Measurements from ENCODE around the gene FASTKD3.
"Not testable (repeated sequence)": the region's sequence is repeated elsewhere in the genome, so short reads cannot be mapped to it uniquely, and the experiment has no call there.

The FASTKD3 gene, protein sequence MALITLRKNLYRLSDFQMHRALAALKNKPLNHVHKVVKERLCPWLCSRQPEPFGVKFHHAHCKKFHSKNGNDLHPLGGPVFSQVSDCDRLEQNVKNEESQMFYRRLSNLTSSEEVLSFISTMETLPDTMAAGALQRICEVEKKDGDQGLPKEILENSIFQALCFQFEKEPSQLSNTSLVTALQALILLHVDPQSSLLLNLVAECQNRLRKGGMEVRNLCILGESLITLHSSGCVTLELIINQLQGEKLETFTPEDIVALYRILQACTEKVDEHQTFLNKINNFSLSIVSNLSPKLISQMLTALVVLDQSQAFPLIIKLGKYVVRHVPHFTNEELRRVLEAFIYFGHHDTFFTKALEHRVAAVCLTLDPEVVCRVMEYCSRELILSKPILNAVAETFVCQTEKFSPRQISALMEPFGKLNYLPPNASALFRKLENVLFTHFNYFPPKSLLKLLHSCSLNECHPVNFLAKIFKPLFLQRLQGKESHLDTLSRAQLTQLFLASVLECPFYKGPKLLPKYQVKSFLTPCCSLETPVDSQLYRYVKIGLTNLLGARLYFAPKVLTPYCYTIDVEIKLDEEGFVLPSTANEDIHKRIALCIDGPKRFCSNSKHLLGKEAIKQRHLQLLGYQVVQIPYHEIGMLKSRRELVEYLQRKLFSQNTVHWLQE

DNA sequence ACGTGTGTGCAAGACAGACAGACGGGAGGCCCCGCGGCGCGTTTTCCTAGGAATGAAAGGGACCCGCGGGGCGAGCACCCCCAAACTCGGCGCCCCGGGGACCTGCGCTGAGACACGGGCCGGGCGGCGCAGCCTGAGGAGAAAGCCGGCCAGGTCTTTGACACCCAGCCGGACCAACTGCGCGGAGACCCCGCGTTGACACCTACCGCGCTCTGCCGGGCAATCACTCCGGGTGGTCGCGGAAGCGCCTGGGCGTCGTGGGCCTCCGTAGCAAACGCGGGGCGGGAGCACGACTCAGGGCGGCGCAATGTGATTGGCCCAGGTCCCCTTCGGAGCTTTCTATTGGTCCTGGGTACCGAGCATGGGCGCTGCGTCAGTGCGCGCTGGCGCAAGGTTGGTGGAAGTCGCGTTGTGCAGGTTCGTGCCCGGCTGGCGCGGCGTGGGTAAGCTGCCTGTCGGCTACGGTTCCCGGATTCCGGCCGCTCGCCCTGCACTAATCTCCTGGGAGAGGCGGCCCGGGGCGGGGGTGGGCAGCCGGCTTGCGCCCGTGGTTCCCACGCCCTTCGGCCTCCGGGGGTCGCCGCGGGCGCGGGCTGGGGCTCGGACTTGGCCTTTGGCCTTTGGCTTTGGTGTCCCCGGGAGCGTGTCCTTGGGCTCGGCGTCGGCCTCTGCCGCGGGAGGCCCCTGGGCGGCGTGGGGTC, at the start of gene FASTKD3, which contains the start of gene MTRR:
Gene FASTKD3, minus strand, starts transcription at position 259 of the 701 bp plus-strand sequence. CDS start 948 bp downstream, outside the sequence.
Gene MTRR, plus strand, starts transcription at position 376 of the 701 bp plus-strand sequence. CDS start 1,647 bp downstream, outside the sequence.
- peak; percentile 85 for DNase-seq (ENCODE audit: low read depth)

DNA sequence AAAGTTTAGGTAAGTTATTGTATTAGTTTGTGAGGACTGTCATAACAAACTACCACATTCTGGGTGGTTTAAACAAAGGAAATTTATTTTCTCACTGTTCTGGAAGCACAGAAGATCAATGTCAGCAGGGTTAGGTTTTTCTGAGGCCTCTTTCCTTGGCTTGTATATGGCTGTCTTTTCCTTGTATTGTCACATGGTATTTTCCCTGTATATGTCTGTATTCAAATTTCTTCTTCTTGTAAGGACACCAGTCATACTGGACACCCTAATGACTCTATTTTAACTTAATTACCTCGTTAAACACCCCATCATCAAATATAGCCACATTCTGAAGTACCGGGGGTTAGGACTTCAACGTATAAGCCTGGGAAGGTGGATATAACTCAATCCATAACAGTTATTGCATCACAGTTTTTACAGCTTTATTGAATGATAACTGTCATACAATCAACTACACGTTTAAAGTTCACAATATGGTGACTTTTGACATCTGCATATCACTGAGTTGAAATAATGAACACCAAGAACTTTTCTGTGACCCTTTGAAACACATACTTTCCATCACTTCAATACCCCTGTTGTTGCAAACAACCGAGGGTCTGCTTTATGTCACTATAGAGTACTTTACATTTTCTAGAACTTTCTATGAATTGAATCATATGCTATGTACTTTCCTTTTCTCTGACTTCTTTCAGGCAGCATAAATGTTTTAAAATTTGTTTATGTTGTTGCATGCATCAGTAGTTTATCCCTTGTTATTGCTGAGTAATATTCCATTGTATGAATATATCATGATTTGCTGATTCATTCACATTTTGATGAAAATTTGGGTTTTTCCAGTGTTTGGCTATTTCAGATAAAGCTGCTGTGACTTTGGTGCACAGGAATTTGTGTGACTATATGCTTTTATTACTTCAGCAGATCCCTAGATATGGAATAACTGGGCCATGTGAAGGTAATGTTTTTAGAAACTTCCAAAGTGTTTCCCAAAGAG, 48.6 kb upstream of the FASTKD3 start:
- DNase-seq (ENCODE audit: low read depth), result no peak

DNA sequence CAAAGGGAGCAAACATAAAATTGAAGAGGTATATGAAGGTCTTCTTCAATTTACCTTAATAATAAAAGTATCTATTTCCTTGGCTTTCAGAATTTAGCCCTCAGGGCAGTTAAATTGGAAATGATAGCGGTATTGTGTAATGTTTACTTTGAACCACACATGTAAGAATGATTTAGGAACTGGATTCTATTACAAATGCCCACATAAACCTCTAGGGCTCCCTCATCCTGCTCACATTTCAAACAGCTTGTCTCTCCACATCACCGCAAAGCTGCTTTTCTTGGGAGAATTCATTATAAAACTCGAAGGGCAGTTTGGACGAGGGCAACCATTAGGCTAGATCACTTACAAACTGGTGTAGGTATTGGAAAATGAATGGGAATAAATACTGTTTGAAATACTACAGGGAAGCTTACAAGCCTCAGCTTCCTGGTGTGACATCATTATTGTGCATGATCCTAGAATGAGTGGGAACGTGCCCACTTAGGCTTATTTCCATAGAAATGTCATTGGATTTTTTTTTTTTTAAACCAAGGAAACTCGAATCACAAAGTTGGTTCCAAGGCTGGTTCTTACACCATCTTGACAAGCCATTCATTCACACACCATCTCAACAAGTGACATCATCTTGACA, 47.5 kb upstream of the FASTKD3 start:
- no peak for DNase-seq (ENCODE audit: low read depth)

DNA sequence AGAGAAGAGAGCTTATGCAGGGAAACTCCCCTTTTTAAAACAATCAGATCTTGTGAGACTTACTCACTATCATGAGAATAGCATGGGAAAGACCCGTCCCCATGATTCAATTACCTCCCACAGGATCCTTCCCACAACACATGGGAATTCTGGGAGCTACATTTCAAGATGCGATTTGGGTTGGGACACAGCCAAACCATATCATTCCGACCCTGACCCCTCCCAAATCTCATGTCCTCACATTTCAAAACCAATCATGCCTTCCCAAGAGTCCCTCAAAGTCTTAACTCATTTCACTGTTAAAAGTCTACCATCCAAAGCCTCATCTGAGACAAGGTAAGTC, 42.6 kb upstream of the FASTKD3 start:
- not testable (repeated sequence) for DNase-seq (ENCODE audit: low read depth)

DNA sequence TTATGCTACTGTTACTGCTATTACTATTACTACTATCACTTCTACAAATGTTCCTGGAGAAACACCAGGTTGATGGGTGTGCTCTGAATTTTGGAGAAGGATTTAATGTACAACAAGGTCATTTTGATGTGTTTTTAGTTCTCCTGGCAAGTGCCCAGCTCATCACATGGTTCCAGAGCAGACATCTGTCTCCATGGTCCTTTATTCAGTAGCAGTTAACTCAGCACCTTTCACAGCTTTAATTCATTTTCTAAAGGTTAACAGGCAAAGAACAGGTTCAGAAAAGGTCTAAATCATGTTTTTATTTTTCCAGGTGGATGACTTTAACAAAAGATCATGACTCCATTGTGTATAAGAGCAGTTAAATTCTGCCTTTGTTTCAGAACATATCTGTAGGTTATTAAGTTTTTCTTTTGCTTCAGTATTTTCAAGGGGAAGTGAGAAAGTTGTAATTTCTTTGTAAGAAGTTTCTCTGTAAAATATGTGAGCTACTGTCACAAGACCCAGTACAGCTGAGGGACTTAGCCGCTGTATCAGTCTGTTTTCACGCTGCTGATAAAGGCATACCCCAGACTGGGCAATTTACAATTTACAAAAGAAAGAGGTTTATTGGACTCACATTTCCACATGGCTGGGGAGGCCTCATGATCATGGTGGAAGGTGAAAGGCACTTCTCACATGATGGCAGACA, 42.1 kb upstream of the FASTKD3 start:
- DNase-seq (ENCODE audit: low read depth), result no peak

DNA sequence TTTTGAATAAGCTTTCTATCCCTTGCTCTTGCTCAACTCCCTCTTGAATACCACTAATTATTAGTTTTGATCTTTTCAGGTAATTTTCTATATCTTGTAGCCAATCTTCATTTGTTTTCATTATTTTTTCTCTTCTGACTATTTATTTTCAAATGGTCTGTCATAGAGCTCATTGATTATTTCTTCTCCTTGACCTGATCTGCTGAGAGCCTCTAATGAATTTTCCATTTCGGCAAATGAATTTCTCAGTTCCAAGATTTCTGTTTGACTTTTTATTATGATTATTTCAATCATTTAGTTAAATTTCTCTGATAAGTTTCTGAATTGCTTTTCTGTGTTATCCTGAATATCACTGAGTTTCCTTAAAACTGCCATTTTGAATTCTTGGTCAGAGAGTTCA, 39.5 kb upstream of the FASTKD3 start:
- DNase-seq (ENCODE audit: low read depth), result no peak

DNA sequence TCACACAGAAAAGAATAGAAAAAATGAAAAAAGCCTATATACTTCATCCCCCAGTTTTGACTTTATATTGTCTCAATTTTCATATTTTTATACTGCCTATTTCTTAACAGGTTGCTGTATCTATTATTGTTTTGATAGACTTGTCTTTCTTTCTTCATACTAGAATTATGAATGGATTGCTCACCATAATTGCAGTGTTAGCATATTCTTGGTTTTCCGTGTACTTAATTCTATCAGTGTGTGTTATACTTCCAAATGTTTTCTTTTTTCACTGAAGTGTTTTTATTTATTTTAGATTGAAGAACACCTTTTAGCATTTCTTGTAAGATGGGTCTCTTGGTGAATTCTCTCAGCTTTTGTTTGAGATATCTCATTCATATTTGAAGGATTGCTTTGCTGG, 38.8 kb upstream of the FASTKD3 start:
- DNase-seq (ENCODE audit: low read depth), result no peak

DNA sequence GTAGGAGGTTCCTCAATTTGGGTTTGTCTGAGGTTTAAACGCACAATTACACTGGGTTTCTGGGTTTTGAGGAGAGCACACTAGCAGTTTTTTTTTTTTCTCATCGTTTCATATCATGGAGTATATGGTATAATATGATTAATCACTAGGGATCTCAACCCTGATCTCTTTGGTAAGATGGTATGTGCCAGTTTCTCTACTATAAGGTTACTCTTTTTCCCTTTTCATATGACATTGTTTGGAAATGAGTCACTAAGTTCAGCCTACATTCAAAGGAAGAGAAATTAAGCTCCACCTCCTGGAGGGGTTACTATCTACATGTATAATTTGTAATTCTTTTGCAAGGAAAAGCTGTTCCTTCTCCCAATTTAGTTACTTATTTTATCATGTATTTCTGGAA, 35.3 kb upstream of the FASTKD3 start:
- DNase-seq (ENCODE audit: low read depth), result no peak

DNA sequence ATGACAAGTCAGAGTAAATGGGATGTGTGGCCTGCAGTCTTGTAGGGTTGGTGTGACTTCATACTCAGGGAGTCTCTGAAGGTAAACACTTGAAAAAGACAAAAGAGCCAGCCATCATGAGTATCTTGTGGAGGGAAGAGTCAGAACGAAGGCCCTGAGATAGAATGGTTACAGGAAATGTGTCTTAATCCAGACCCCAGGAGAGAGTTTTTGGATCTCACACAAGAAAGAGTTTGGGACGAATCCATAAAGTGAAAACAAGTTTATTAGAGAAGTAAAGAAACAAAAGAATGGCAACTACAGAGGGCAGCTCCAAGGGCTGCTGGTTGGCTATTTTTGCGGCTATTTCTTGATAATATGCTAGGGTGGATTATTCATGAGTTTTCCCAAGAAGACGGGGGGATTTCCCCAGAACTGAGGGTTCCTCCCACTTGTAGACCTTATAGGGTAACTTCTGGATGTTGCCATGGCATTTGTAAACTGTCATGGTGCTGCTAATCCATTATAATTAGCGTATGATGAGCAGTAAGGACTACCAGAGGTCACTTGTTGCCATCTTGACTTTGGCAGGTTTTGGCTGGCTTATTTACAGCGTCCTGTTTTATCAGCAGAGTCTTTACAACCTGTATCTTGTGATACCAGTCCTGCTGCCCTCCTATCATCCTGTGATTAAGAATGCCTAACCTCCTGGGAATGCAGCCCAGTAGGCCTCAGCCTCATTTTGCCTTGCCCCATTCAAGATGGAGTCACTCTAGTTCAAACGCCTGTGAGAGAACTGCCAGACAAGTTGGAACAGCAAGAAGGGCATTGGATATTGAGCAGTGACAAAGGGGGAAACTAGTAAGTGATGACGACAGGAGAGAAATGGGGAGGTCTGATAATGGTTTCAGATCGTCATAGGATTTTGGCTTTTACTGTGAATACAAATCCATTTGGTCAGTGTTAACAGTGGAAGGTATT, 34.1 kb upstream of the FASTKD3 start:
- DNase-seq (ENCODE audit: low read depth), result no peak

DNA sequence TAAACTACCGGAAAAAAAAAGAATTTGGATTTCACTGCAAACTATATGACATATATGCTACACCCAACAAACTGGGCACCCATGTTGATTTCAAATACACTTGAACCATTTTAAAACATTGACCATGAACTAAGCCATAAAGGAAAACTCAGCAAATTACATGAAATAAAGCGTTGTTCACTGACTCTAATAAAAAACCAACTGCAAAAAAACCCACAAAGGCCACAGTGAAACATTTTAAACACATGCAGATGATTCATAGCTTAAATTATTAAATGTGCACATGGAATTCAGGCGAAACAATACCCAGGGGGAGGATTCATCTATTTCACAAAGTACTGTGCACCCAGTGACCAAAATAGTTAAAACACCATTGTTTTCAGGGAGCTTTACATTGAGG, 33.4 kb upstream of the FASTKD3 start:
- DNase-seq (ENCODE audit: low read depth), result no peak

DNA sequence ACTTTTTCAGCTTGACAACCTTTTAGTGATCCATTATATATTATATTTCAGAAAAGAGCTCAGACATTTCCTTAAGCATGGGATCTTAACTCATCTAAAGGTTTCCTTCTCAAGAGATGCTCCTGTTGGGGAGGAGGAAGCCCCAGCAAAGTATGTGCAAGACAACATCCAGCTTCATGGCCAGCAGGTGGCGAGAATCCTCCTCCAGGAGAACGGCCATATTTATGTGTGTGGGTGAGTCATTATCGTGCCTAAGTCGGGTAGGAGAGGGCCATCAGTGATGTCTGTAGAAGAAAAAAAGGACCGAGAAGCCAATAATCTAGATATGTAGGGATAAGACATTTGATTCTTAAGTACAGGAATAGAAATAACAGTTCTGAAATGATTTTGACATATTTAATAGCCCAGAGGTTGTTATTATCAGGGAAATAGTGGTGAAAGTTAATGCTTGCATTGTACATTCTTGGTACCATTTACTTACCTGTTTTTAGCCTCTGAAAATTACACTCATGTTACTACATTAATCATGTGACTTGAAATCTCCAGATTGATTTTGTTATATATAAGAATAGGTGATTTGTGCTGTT, 28.3 kb upstream of the FASTKD3 start:
- peak; percentile 14 for DNase-seq (ENCODE audit: low read depth)

DNA sequence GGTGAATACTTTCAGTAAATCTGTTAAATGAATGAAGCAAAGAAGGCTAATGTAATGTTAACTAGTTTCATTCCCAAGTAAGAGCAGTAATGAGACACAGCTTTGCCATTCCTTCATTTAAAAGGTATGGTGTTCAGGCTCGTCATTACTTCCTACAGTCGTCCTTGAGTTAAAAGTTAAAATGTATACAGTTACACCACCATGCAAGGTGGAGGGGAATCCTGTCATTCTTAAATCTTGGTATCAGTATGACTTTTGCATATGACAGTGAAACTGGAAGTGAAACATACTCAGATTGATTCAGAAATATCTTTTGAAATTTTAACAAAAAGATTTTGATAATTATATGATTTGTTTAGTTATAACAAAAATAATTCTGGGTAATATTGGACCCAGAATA, 26.0 kb upstream of the FASTKD3 start:
- DNase-seq (ENCODE audit: low read depth), result no peak

DNA sequence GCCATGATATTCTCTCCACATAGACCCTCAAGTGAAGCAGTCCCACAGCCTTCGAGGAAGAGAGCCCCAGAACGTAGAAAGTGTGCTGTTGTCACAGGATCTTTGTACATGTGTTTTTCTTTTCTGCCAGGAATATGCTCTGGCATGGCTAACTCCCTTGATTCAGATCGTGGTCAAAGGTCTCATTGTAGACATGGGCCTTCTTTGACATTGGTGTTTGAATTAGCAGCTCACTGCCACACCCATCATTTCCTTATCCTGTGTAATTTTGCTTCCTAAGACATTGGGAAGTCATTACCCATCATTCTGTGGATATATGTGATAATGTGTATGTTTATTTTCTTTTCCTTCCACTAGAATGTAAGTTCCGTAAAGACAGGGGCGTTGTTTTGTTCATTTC, 25.6 kb upstream of the FASTKD3 start:
- DNase-seq (ENCODE audit: low read depth), result no peak

DNA sequence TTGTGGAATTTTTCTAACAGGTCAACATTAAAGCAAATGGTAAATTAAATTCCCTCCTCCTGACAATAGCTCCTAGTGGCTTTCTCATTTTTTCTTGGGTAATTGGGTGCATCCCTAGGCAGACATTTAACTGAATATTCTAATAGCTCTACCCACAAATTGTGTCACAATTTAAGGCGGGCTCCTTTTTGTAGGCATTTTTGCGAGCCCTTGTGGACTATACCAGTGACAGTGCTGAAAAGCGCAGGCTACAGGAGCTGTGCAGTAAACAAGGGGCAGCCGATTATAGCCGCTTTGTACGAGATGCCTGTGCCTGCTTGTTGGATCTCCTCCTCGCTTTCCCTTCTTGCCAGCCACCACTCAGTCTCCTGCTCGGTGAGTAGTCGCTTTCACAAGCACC, 20.1 kb upstream of the FASTKD3 start:
- DNase-seq (ENCODE audit: low read depth), result no peak

DNA sequence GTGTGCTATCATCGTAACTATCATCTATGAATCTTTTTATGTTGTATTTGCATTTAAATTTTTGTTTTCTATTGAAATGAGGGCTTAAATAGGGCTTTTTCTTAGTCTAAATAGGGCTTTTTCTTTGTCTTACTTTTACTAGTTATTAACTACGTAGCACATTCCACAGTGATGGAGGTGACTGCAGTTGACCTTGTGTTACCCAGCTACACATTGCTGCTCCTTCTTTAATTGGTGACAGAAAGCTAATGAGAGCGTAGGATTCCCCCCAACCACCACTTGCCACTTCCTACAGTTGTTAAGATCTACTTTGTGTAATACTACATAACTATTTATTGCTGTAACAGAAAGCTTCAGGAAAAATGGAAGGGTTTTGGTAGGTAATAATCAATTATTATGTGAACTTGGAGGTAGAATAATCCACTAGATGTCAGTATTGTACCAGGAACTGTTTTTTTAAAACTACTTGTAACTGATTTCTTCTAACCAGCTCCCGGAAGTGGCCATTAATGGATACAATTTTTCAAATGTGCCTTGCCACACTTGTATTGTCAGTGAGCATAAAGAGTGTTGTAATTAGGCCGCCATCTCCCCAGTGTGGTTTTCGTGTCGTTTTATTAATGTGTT, 18.1 kb upstream of the FASTKD3 start:
- DNase-seq (ENCODE audit: low read depth), result no peak

DNA sequence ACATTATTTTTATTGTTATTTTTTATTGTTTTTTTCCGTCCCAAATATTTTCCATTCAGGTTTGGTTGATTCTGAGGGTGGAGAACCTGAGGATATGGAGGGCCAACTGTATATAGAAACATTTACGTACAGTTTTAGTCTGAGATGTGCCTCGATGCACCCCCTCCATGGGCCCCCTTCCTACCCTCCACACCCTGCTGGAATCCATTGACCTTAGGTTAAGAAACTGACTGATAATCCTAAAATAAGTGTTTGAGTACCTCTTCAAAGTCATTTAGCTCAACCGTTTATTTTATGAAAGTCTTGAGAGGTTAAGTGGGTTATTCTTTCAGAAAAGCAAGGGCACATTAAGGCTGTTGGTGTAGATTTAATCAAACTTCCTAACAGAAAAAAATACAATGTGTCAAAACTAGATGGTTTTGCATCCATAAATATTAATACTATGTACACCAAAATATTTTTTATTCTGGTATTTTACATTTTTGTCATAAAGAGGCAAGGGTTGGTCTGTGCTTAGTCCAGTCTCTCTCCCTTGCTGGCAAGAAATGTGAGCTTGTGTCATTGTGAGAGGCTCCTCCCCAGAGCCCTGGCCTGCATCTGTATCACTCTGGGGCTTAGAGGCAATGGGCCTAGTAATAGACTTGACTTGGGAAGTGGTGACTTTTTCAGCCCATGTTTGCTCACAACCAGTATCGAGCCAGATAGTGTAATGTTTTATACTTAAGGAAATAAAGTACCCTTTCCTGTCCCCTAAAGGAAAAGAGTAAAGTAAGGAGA, 15.8 kb upstream of the FASTKD3 start:
- no peak for DNase-seq (ENCODE audit: low read depth)

DNA sequence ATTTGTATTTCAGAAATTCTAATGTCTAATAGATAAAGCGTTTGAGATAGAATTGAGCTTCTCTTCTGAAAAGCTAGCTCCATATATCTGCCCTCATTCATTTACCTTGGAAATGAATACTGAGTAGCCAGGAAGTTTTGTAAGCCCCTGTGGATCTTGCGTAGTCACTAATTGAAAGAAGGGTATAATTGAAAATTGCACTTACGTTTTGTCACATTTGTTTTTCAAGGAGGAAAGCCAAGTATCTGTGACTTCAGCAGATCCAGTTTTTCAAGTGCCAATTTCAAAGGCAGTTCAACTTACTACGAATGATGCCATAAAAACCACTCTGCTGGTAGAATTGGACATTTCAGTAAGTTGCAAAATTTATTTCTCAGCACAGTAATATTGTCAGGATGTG, 14.1 kb upstream of the FASTKD3 start:
- DNase-seq (ENCODE audit: low read depth), result no peak

DNA sequence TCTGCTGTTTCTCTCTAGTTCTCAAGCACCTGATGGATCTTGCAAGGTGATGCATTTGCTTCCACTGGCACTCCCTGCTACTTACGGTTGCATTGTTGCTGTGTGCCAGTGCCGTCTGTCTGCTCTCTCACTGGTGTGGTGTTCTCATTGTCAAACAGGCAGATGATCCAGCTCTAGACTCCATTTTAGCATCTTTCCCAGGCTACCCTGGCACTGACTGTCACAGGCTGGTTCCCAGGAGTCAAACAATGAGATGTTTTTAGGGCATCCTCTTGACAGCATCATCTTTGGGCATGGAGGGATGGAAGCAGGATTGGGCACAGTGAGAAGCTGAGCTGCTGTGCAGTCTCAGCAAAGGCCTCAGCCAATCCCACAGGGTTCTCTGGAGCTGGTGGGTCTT, 13.0 kb upstream of the FASTKD3 start:
- no peak for DNase-seq (ENCODE audit: low read depth)

All from activated T-cell treated with anti-CD3 and anti-CD28 coated beads for 48 hours (primary cell).